ENCODE measurements around the gene HBG2.

HBG2 gene

DNA sequence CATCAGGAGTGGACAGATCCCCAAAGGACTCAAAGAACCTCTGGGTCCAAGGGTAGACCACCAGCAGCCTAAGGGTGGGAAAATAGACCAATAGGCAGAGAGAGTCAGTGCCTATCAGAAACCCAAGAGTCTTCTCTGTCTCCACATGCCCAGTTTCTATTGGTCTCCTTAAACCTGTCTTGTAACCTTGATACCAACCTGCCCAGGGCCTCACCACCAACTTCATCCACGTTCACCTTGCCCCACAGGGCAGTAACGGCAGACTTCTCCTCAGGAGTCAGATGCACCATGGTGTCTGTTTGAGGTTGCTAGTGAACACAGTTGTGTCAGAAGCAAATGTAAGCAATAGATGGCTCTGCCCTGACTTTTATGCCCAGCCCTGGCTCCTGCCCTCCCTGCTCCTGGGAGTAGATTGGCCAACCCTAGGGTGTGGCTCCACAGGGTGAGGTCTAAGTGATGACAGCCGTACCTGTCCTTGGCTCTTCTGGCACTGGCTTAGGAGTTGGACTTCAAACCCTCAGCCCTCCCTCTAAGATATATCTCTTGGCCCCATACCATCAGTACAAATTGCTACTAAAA is 27.8 kb downstream of the HBG2 start, which contains the start of gene HBB:
TSS of gene HBB (minus strand) at position 340 of the 579 bp plus-strand sequence. CDS start at position 290, 50 bp downstream.
- no peak for DNase-seq

- no peak for DNase-seq
These were observed 29.1 kb downstream of the HBG2 start for GRCh38 chr11:5225480-5225871.

DNA sequence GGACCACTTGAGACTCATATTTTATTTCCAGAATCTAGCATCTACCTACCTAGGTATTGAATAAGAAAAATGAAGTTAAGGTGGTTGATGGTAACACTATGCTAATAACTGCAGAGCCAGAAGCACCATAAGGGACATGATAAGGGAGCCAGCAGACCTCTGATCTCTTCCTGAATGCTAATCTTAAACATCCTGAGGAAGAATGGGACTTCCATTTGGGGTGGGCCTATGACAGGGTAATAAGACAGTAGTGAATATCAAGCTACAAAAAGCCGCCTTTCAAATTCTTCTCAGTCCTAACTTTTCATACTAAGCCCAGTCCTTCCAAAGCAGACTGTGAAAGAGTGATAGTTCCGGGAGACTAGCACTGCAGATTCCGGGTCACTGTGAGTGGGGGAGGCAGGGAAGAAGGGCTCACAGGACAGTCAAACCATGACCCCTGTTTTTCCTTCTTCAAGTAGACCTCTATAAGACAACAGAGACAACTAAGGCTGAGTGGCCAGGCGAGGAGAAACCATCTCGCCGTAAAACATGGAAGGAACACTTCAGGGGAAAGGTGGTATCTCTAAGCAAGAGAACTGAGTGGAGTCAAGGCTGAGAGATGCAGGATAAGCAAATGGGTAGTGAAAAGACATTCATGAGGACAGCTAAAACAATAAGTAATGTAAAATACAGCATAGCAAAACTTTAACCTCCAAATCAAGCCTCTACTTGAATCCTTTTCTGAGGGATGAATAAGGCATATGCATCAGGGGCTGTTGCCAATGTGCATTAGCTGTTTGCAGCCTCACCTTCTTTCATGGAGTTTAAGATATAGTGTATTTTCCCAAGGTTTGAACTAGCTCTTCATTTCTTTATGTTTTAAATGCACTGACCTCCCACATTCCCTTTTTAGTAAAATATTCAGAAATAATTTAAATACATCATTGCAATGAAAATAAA is 29.8 kb downstream of the HBG2 start:
- no peak for DNase-seq

- no peak for DNase-seq
These were observed 30.9 kb downstream of the HBG2 start for GRCh38 chr11:5223686-5224085.

DNA sequence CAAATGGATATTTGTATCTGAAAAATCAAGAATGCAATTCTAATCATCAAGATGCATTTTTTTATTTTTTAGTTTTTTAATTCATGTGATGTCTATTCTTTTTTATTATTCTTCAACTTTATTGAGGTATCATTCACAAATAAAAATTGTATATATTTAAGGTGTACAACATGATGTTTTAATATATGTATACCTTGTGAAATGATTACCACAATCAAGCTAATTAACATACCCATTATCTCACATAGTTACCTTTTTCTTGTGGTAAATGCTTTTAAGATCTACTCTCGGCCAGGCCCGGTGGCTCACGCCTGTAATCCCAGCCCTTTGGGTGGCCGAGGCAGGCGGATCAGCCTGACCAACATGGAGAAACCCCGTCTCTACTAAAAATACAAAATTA is 31.4 kb downstream of the HBG2 start:
- DNase-seq: no peak

- no peak for DNase-seq
These were observed 44.1 kb downstream of the HBG2 start for GRCh38 chr11:5210376-5210885.

GRCh38 chr11:5204787-5205186 is 49.8 kb downstream of the HBG2 start:
- DNase-seq: peak in 2 of 3 experiments; percentile 2 to 56

DNA sequence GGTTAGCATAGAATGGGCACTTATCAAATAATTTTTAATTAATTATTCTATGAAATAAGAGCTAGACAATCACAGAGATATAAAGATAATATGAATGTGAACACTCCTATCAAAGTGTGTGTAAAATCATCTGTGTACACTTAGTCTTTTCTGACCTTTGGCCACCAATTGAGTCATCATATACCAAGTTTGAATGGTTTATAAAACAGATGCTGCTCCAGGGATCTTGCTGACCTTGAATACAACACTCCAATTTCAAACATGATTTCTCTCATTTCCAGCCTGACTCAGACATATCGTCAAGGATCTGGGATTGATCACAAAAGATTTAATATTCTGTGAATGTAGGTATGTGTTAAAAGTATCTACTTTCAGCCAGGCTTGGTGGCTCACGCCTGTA is 51.2 kb downstream of the HBG2 start:
- DNase-seq: no peak
